Measurements from ENCODE around the gene PDE6H. TPM values are rescaled to one million over a fixed set of nuclear protein-coding genes. Genes with fewer than 3 reads are reported as not detected.
A peak's percentile ranks its signal among the peaks of the same experiment; 100 is the strongest.

The PDE6H gene
- total RNA-seq, 5 donors from 2014 or later (not counting 1 experiment from before 2014, with no cell fraction given): not detected

- H3K4me3 Mint-ChIP-seq: peak overlapping the region; percentile 82 to 97 (median 86)
- DNase-seq (peak in 19 of 35 experiments; percentile 33 to 84 (median 45)), ATAC-seq (replicated peaks in 1 of 4) (peak; percentile 66 to 73 (median 70))
- CTCF ChIA-PET: interaction anchor here (0.5 to 2.5 kb wide), 9 partner anchors 8 to 593 kb away, joined by 3 to 9 read pairs (median 6); partner anchors contain the start of gene ARHGDIB (in 1 of the 2)
- Histone ChIP-seq H3K4me1 (ENCODE audit: control insufficient read depth in 1 of 2, extremely low read depth in 1 of 2, insufficient read depth in 2 of 2, low read length in 2 of 2) (peaks cover 71 to 89% of the 10 kb centered on the region in 2 experiments), H3K4me3 (ENCODE audit: control insufficient read depth in 1 of 2, extremely low read depth in 1 of 2, low read length in 1 of 2) (peak overlapping the region; percentile 46 to 65), H3K9me3 (no peaks in the 10 kb centered on the region), H3K36me3 (ENCODE audit: control insufficient read depth in 2 of 2, extremely low read depth in 1 of 2, insufficient read depth in 1 of 2, low read length in 1 of 2) (peaks cover 0 to 63% of the 10 kb centered on the region in 2 donors), H3K27ac (ENCODE audit: low read length) (peak overlapping the region; percentile 97), H3K27me3 (replicated peaks in 1 of 2; ENCODE audit: control insufficient read depth in 2 of 2, extremely low read depth in 1 of 2, insufficient read depth in 2 of 2, low read length in 1 of 2) (no peaks in the 10 kb centered on the region)
- H3K27me3 Mint-ChIP-seq: no peaks in the 10 kb centered on the region
- H3K4me1 Mint-ChIP-seq: peaks cover 93 to 97% (median 95%) of the 10 kb centered on the region in 3 donors
- peak overlapping the region; percentile 96 to 99 for H3K27ac Mint-ChIP-seq
- WGBS (ENCODE audit: insufficient coverage): 0% methylated on average over 5 of the region's 7 CpGs
- H3K36me3 Mint-ChIP-seq: peaks cover 69% of the 10 kb centered on the region
- no peaks in the 10 kb centered on the region for H3K9me3 Mint-ChIP-seq
- POLR2A ChIA-PET: interaction anchor here (0.5 to 2.0 kb wide), 13 partner anchors 8 to 182 kb away, joined by 3 to 12 read pairs (median 6); partner anchors contain the start of genes ARHGDIB (in 1 of the 2), C12orf60 (in 1 of the 2) and WBP11 (in 1 of the 2)
These were observed 20.4 kb upstream of the PDE6H start for GRCh38 chr12:14952299-14952921.

GRCh38 chr12:14953752-14954151, 19.1 kb upstream of the PDE6H start:
- Mint-ChIP-seq H3K4me3 (peak overlapping the region; percentile 82 to 97 (median 86)), H3K4me1 (peaks cover 89 to 95% (median 94%) of the 10 kb centered on the region in 3 donors), H3K27me3 (no peaks in the 10 kb centered on the region), H3K36me3 (peaks cover 71% of the 10 kb centered on the region), H3K27ac (peak overlapping the region; percentile 96 to 99), H3K9me3 (no peaks in the 10 kb centered on the region)
- ATAC-seq (replicated peaks in 1 of 4) (no peak), DNase-seq (no peak)
- peaks cover 0 to 56% of the 10 kb centered on the region in 2 donors for H3K36me3 ChIP-seq (ENCODE audit: control insufficient read depth in 2 of 2, extremely low read depth in 1 of 2, insufficient read depth in 1 of 2, low read length in 1 of 2)
- H3K27me3 ChIP-seq (replicated peaks in 1 of 2; ENCODE audit: control insufficient read depth in 2 of 2, extremely low read depth in 1 of 2, insufficient read depth in 2 of 2, low read length in 1 of 2): no peaks in the 10 kb centered on the region
- H3K4me3 ChIP-seq (ENCODE audit: control insufficient read depth in 1 of 2, extremely low read depth in 1 of 2, low read length in 1 of 2): peak overlapping the region in 1 of 2 donors; percentile 13
- peaks cover 69 to 82% of the 10 kb centered on the region in 2 experiments for H3K4me1 ChIP-seq (ENCODE audit: control insufficient read depth in 1 of 2, extremely low read depth in 1 of 2, insufficient read depth in 2 of 2, low read length in 2 of 2)
- WGBS (ENCODE audit: insufficient coverage): no CpG with 5 or more reads among the region's 1 CpG
- ChIA-PET CTCF (interaction anchor here in 1 of 2 donors (0.8 to 2.5 kb wide), 2 partner anchors 8 to 22 kb away, joined by 3 to 8 read pairs; partner anchors contain the start of gene ARHGDIB), POLR2A (interaction anchor here in 1 of 2 donors (0.7 to 0.8 kb wide), 2 partner anchors 15 to 42 kb away, joined by 3 read pairs; no protein-coding TSS in a partner anchor)
- no peaks in the 10 kb centered on the region for H3K9me3 ChIP-seq
- peak overlapping the region; percentile 97 for H3K27ac ChIP-seq (ENCODE audit: low read length)

- Mint-ChIP-seq H3K27me3 (no peaks in the 10 kb centered on the region), H3K4me1 (peaks cover 84 to 95% (median 91%) of the 10 kb centered on the region in 3 donors), H3K27ac (peak overlapping the region; percentile 96 to 99), H3K9me3 (no peaks in the 10 kb centered on the region), H3K4me3 (peak overlapping the region; percentile 82 to 97 (median 86)), H3K36me3 (peaks cover 70% of the 10 kb centered on the region)
- ChIA-PET CTCF (interaction anchor here in 1 of 2 donors (0.8 kb wide), 1 partner anchor 23 kb away, joined by 3 read pairs; no protein-coding TSS in a partner anchor), POLR2A (interaction anchor here in 1 of 2 donors (0.7 to 0.8 kb wide), 2 partner anchors 15 to 42 kb away, joined by 3 read pairs; no protein-coding TSS in a partner anchor)
- 13% methylated on average over 1 of the region's 4 CpGs for WGBS (ENCODE audit: insufficient coverage)
- Histone ChIP-seq H3K9me3 (no peaks in the 10 kb centered on the region), H3K4me1 (ENCODE audit: control insufficient read depth in 1 of 2, extremely low read depth in 1 of 2, insufficient read depth in 2 of 2, low read length in 2 of 2) (peaks cover 68 to 78% of the 10 kb centered on the region in 2 experiments), H3K27ac (ENCODE audit: low read length) (peak overlapping the region; percentile 97), H3K27me3 (replicated peaks in 1 of 2; ENCODE audit: control insufficient read depth in 2 of 2, extremely low read depth in 1 of 2, insufficient read depth in 2 of 2, low read length in 1 of 2) (no peaks in the 10 kb centered on the region), H3K4me3 (ENCODE audit: control insufficient read depth in 1 of 2, extremely low read depth in 1 of 2, low read length in 1 of 2) (peak overlapping the region; percentile 13 to 40), H3K36me3 (ENCODE audit: control insufficient read depth in 2 of 2, extremely low read depth in 1 of 2, insufficient read depth in 1 of 2, low read length in 1 of 2) (peaks cover 0 to 50% of the 10 kb centered on the region in 2 donors)
- peak in 3 of 35 experiments; percentile 21 to 53 (median 26) for DNase-seq
- ATAC-seq (replicated peaks in 1 of 4): no peak
These were observed 18.6 kb upstream of the PDE6H start for GRCh38 chr12:14954269-14954668.

GRCh38 chr12:14956024-14956891, 16.6 kb upstream of the PDE6H start:
- H3K4me1 ChIP-seq (ENCODE audit: control insufficient read depth in 1 of 2, extremely low read depth in 1 of 2, insufficient read depth in 2 of 2, low read length in 2 of 2): peaks cover 50 to 61% of the 10 kb centered on the region in 2 experiments
- H3K9me3 ChIP-seq: no peaks in the 10 kb centered on the region
- H3K27ac Mint-ChIP-seq: peak overlapping the region; percentile 95 to 98
- H3K4me3 ChIP-seq (ENCODE audit: control insufficient read depth in 1 of 2, extremely low read depth in 1 of 2, low read length in 1 of 2): peak overlapping the region; percentile 56 to 88
- H3K36me3 ChIP-seq (ENCODE audit: control insufficient read depth in 2 of 2, extremely low read depth in 1 of 2, insufficient read depth in 1 of 2, low read length in 1 of 2): peaks cover 0 to 31% of the 10 kb centered on the region in 2 donors
- ATAC-seq (replicated peaks in 1 of 4) (no peak), DNase-seq (peak in 4 of 35 experiments; percentile 28 to 45 (median 35))
- peaks cover 66 to 80% (median 73%) of the 10 kb centered on the region in 3 donors for H3K4me1 Mint-ChIP-seq
- H3K36me3 Mint-ChIP-seq: peaks cover 63% of the 10 kb centered on the region
- ChIA-PET CTCF (interaction anchor here (0.6 to 1.0 kb wide), 4 partner anchors 8 to 572 kb away, joined by 3 read pairs; no protein-coding TSS in a partner anchor), POLR2A (interaction anchor here (0.8 to 1.8 kb wide), 2 partner anchors 8 to 185 kb away, joined by 3 to 6 read pairs; a partner anchor contains a TSS)
- peak overlapping the region; percentile 97 for H3K27ac ChIP-seq (ENCODE audit: low read length)
- peak overlapping the region; percentile 97 to 98 (median 98) for H3K4me3 Mint-ChIP-seq
- H3K9me3 Mint-ChIP-seq: no peaks in the 10 kb centered on the region
- H3K27me3 ChIP-seq (replicated peaks in 1 of 2; ENCODE audit: control insufficient read depth in 2 of 2, extremely low read depth in 1 of 2, insufficient read depth in 2 of 2, low read length in 1 of 2): no peaks in the 10 kb centered on the region
- H3K27me3 Mint-ChIP-seq: no peaks in the 10 kb centered on the region
- WGBS (ENCODE audit: insufficient coverage): 0% methylated on average over 2 of the region's 9 CpGs

GRCh38 chr12:14956905-14957304, 15.9 kb upstream of the PDE6H start:
- peak overlapping the region; percentile 97 for H3K27ac ChIP-seq (ENCODE audit: low read length)
- no peaks in the 10 kb centered on the region for H3K27me3 ChIP-seq (replicated peaks in 1 of 2; ENCODE audit: control insufficient read depth in 2 of 2, extremely low read depth in 1 of 2, insufficient read depth in 2 of 2, low read length in 1 of 2)
- no peaks in the 10 kb centered on the region for H3K9me3 ChIP-seq
- Mint-ChIP-seq H3K27ac (peak overlapping the region; percentile 95 to 98), H3K4me3 (peak overlapping the region; percentile 97 to 98 (median 98)), H3K36me3 (peaks cover 60% of the 10 kb centered on the region), H3K27me3 (no peaks in the 10 kb centered on the region), H3K9me3 (no peaks in the 10 kb centered on the region), H3K4me1 (peaks cover 64 to 74% (median 70%) of the 10 kb centered on the region in 3 donors)
- H3K4me1 ChIP-seq (ENCODE audit: control insufficient read depth in 1 of 2, extremely low read depth in 1 of 2, insufficient read depth in 2 of 2, low read length in 2 of 2): peaks cover 44 to 57% of the 10 kb centered on the region in 2 experiments
- ChIA-PET POLR2A (interaction anchor here (0.8 to 1.8 kb wide), 2 partner anchors 9 to 186 kb away, joined by 3 to 6 read pairs; a partner anchor contains a TSS), CTCF (interaction anchor here (0.6 to 1.0 kb wide), 3 partner anchors 9 to 572 kb away, joined by 3 read pairs; no protein-coding TSS in a partner anchor)
- H3K4me3 ChIP-seq (ENCODE audit: control insufficient read depth in 1 of 2, extremely low read depth in 1 of 2, low read length in 1 of 2): peak overlapping the region; percentile 77 to 88
- H3K36me3 ChIP-seq (ENCODE audit: control insufficient read depth in 2 of 2, extremely low read depth in 1 of 2, insufficient read depth in 1 of 2, low read length in 1 of 2): peaks cover 0 to 26% of the 10 kb centered on the region in 2 donors
- ATAC-seq (replicated peaks in 1 of 4) (no peak), DNase-seq (no peak)
- no CpG with 5 or more reads among the region's 2 CpGs for WGBS (ENCODE audit: insufficient coverage)

All from T-cell (primary cell).